Breast epithelium (tissue), 4 donors: ENCODE data around the gene TMEM106A. TPM values are rescaled to one million over a fixed set of nuclear protein-coding genes. Genes with fewer than 3 reads are reported as not detected.

Experiments
- DNase-seq, 2 donors: peaks; one replicate each; pipeline ENCODE4 v3.0.0-alpha.2; 2019; ENCODE audit warnings: low spot score in 2 of 2
- H3K27ac ChIP-seq, 2 donors: fragments of 200-600 bp; sonication (generic) in 1 of 2; one replicate each; pipeline ENCODE4 v1.5.1; 2016 to 2019; ENCODE audit warnings: mild to moderate bottlenecking in 1 of 2
- H3K27me3 ChIP-seq, 2 donors: fragments of 200-600 bp; sonication (generic) in 1 of 2; one replicate each; pipeline versions ENCODE4 v1.5.1 to v1.6.0; 2017 to 2019; ENCODE audit warnings: control low read depth in 1 of 2, mild to moderate bottlenecking in 1 of 2
- H3K36me3 ChIP-seq: fragments of 200-600 bp; one replicate; pipeline ENCODE4 v1.5.1; 2019
- H3K4me1 ChIP-seq, 2 donors: fragments of 200-600 bp; sonication (generic); one replicate each; pipeline ENCODE4 v1.5.1; 2016 to 2019; ENCODE audit warnings: control low read depth in 1 of 2
- H3K4me3 ChIP-seq, 3 donors: fragments of 200-600 bp; sonication (generic); 1 replicate in 2 of 3; 2 replicates in 1 of 3; pipeline ENCODE4 v1.5.1; 2016 to 2019; ENCODE audit warnings: mild to moderate bottlenecking in 3 of 3, moderate library complexity in 2 of 3
- H3K9me3 ChIP-seq, 2 donors: fragments of 200-600 bp; sonication (generic) in 1 of 2; one replicate each; pipeline ENCODE4 v1.5.1; 2016 to 2019; ENCODE audit warnings: control low read depth in 1 of 2
- POLR2A ChIP-seq: fragments of 450-650 bp; IDR thresholded peaks from one replicate; pipeline ENCODE4 v1.6.1; 2016; ENCODE audit warnings: antibody characterized with exemption, mild to moderate bottlenecking, moderate library complexity
- POLR2AphosphoS5 ChIP-seq, 3 donors: sonication (generic); formaldehyde crosslinking; IDR thresholded peaks; one replicate each; pipeline ENCODE4 v1.6.1; 2017; ENCODE audit warnings: antibody characterized with exemption in 3 of 3
- intact Hi-C: fragments of 100-400 bp; cut with DNase I; formaldehyde crosslinking; loops from one replicate; pipeline ENCODE4 v1.15.1; 2023; ENCODE audit warnings: low total_unique reads
- total RNA-seq, 3 donors: library from RNA; depleted of rRNA; stranded (reverse); fragments of >200 nt; gene quantifications; one replicate each; pipeline ENCODE4 v1.1.0, GENCODE V29; 2016
- TF ChIP-seq, protein P1 (sequence below), 3 donors: fragments of 450-650 bp; IDR thresholded peaks; one replicate each; pipeline ENCODE4 v1.5.1; 2016 to 2017; ENCODE audit warnings: antibody characterized with exemption in 3 of 3, mild to moderate bottlenecking in 3 of 3, moderate library complexity in 3 of 3

TMEM106A gene
- total RNA-seq, 3 donors from 2014 or later, result 5.9 to 9.1 (median 7.9) TPM

DNA sequence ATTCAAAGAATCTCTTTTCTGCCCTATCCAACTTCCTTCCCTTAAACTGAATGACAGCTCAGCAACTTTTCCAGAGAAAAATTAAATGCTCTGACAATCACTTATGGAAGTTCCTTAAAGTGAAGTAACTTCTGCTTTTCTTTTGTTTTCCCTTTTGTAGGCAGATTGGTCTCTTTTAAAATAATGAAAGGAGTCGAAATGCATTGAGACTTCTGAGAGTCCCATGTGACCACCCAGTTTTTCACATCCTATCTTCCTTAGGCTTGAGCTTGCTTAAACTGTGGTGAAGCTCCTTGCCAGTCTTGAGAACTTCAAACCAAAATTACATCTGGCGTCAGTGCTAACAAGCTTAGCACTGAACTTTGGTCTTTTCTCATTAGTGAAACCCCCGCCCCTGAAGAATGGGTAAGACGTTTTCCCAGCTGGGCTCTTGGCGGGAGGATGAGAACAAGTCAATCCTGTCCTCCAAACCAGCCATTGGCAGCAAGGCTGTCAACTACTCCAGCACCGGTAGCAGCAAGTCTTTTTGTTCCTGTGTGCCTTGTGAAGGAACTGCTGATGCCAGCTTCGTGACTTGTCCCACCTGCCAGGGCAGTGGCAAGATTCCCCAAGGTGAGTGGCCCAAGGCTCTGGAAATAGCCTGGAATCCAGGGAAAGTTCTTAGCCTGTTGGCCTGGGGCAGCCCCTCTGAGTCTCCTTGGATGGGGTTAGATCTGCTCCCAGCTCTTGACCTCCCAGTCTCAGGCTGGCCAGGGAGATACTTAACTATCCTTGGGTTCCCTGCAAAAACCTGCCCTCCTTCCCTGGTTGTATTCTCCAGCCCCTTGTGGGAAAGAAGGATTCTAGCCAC is 1.2 kb downstream of the TMEM106A start:
- H3K9me3 ChIP-seq, result no peaks in the 10 kb centered on the region
- H3K4me3 ChIP-seq, result peak overlapping the region; percentile 62 to 84 (median 66)
- peak in 1 of 2 donors; percentile 19 for DNase-seq
- H3K4me1 ChIP-seq, result peaks cover 0 to 7% of the 10 kb centered on the region in 2 donors
- intact Hi-C loops, result no loop called here
- TF ChIP-seq POLR2A, result no peak
- TF ChIP-seq, protein P1, sequence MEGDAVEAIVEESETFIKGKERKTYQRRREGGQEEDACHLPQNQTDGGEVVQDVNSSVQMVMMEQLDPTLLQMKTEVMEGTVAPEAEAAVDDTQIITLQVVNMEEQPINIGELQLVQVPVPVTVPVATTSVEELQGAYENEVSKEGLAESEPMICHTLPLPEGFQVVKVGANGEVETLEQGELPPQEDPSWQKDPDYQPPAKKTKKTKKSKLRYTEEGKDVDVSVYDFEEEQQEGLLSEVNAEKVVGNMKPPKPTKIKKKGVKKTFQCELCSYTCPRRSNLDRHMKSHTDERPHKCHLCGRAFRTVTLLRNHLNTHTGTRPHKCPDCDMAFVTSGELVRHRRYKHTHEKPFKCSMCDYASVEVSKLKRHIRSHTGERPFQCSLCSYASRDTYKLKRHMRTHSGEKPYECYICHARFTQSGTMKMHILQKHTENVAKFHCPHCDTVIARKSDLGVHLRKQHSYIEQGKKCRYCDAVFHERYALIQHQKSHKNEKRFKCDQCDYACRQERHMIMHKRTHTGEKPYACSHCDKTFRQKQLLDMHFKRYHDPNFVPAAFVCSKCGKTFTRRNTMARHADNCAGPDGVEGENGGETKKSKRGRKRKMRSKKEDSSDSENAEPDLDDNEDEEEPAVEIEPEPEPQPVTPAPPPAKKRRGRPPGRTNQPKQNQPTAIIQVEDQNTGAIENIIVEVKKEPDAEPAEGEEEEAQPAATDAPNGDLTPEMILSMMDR (IDR thresholded peaks at IDR 0.05), result no peak
- TF ChIP-seq POLR2AphosphoS5 (IDR thresholded peaks at IDR 0.05), result no peak
- no peaks in the 10 kb centered on the region for H3K27me3 ChIP-seq
- H3K36me3 ChIP-seq, result no peaks in the 10 kb centered on the region
- peak overlapping the region; percentile 84 to 90 for H3K27ac ChIP-seq

DNA sequence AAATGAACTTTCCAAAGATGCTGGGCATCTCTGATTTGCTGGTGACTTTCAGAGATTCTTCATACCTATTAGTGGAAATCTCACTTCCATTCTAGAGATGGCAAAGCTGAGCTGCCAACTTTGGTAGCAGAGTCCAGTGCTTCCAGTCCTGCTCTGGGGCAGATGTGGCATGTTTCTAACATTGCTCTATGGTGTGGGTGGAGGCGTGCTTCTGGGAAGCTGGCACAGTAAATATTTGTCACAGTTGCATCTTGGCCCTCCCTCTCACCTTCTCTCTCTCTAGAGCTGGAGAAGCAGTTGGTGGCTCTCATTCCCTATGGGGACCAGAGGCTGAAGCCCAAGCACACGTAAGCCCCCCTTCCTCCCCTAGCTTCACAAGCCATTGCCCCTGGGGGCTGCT is 1.9 kb downstream of the TMEM106A start:
- intact Hi-C loops, result no loop called here
- Histone ChIP-seq H3K36me3 (no peaks in the 10 kb centered on the region), H3K27me3 (no peaks in the 10 kb centered on the region), H3K27ac (peak overlapping the region; percentile 40 to 62), H3K4me3 (no peak overlapping the region), H3K9me3 (no peaks in the 10 kb centered on the region), H3K4me1 (peaks cover 0 to 7% of the 10 kb centered on the region in 2 donors)
- TF ChIP-seq, protein P1 (IDR thresholded peaks at IDR 0.05), result no peak
- TF ChIP-seq POLR2AphosphoS5 (IDR thresholded peaks at IDR 0.05) (no peak), POLR2A (no peak)
- no peak for DNase-seq

DNA sequence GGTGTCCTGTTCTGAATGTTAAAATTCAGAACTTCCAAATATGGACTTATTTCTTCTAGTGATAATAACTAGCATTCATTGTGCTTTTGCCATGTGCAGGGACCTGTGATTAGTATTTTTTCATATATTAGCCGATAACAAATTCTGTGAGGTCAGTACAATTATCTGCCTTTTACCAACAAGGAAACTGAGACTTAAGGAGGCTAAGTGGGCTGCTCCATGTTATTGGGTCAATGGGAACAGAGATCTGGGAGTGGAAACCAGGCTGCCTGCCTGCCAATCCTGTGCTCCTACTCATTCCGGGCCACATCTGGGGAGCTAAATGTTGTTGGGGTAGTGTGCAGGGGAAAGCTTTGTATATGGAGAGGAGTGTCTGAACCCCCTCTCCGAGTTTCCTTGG is 3.7 kb downstream of the TMEM106A start:
- H3K36me3 ChIP-seq, result no peaks in the 10 kb centered on the region
- no peak for DNase-seq
- H3K9me3 ChIP-seq, result no peaks in the 10 kb centered on the region
- no peak overlapping the region for H3K27ac ChIP-seq
- H3K4me3 ChIP-seq, result no peak overlapping the region
- H3K4me1 ChIP-seq, result peaks cover 0 to 7% of the 10 kb centered on the region in 2 donors
- intact Hi-C loops, result no loop called here
- no peaks in the 10 kb centered on the region for H3K27me3 ChIP-seq
- TF ChIP-seq POLR2AphosphoS5 (IDR thresholded peaks at IDR 0.05) (no peak), POLR2A (no peak)
- TF ChIP-seq, protein P1 (IDR thresholded peaks at IDR 0.05), result no peak

DNA sequence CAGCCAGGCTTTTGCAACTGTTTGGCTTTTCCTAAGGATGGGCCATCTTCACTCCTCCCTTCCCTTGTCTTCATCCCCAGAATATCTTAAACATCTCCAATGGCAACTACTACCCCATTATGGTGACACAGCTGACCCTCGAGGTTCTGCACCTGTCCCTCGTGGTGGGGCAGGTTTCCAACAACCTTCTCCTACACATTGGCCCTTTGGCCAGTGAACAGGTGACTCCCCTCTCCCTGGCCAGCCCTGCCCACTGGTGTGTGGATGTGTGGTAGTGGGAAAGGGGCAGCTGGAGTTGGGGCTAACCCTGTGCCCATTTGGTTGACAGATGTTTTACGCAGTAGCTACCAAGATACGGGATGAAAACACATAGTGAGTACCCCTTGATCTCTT is 4.7 kb downstream of the TMEM106A start:
- intact Hi-C loops, result no loop called here

More for the DNA sequence above, 4.7 kb downstream of the TMEM106A start:
- Histone ChIP-seq H3K9me3 (no peaks in the 10 kb centered on the region), H3K27ac (no peak overlapping the region), H3K4me1 (peaks cover 0 to under 1% of the 10 kb centered on the region in 2 donors), H3K4me3 (no peak overlapping the region), H3K36me3 (no peaks in the 10 kb centered on the region), H3K27me3 (no peaks in the 10 kb centered on the region)
- peak in 1 of 2 donors; percentile 12 for DNase-seq
- TF ChIP-seq, protein P1 (IDR thresholded peaks at IDR 0.05), result no peak
- TF ChIP-seq POLR2AphosphoS5 (IDR thresholded peaks at IDR 0.05) (no peak), POLR2A (no peak)
